Natural killer cell (primary cell): ENCODE measurements around the gene CLASP1. TPM values are rescaled to one million over a fixed set of nuclear protein-coding genes. Genes with fewer than 3 reads are reported as not detected.

Experiments
- ATAC-seq, 3 donors: fragments of 150-1000 bp in 2 of 3; fragments of 200-7000 bp in 1 of 3; cut with Tn5 transposase; 1 replicate in 1 of 3; 2 replicates in 2 of 3; pipeline ENCODE4 v1.10.0; 2021; ENCODE audit warnings: mild to moderate bottlenecking in 2 of 3, moderate library complexity in 2 of 3
- DNase-seq, 2 donors: peaks; one replicate each; pipeline versions ENCODE4 v3.0.0 to v3.0.0-alpha.2; 2013 to 2021; ENCODE audit warnings: mixed read lengths in 1 of 2
- H3K27ac ChIP-seq: one replicate; pipeline ENCODE4 v1.5.1; 2013; ENCODE audit warnings: mild to moderate bottlenecking, low read length
- H3K27me3 ChIP-seq: one replicate; pipeline ENCODE4 v1.6.1; 2013; ENCODE audit warnings: low read length; ENCODE audit not compliant: control insufficient read depth, insufficient read depth
- H3K36me3 ChIP-seq: one replicate; pipeline ENCODE4 v1.6.1; 2013; ENCODE audit warnings: low read length; ENCODE audit not compliant: control insufficient read depth, insufficient read depth
- H3K4me1 ChIP-seq: one replicate; pipeline ENCODE4 v1.6.1; 2013; ENCODE audit warnings: low read length; ENCODE audit not compliant: control insufficient read depth, insufficient read depth
- H3K4me3 ChIP-seq: one replicate; pipeline ENCODE4 v1.5.1; 2013; ENCODE audit warnings: low read length
- H3K9me3 ChIP-seq: one replicate; pipeline ENCODE4 v1.6.1; 2013; ENCODE audit warnings: low read length; ENCODE audit not compliant: control insufficient read depth, insufficient read depth
- H3K27ac Mint-ChIP-seq, 2 donors: one replicate each; pipeline ENCODE4 v1.8.0; 2022; ENCODE audit warnings: mild to moderate bottlenecking in 2 of 2, mixed read lengths in 2 of 2, moderate library complexity in 1 of 2
- H3K27me3 Mint-ChIP-seq, 2 donors: one replicate each; pipeline ENCODE4 v1.8.0; 2022; ENCODE audit warnings: low read depth in 2 of 2, mixed read lengths in 2 of 2
- H3K36me3 Mint-ChIP-seq: one replicate; pipeline ENCODE4 v1.8.0; 2022; ENCODE audit warnings: mixed read lengths
- H3K4me1 Mint-ChIP-seq, 2 donors: one replicate each; pipeline ENCODE4 v1.8.0; 2022; ENCODE audit warnings: mixed read lengths in 2 of 2
- H3K4me3 Mint-ChIP-seq: one replicate; pipeline ENCODE4 v1.8.0; 2022; ENCODE audit warnings: mild to moderate bottlenecking, moderate library complexity, mixed read lengths
- H3K9me3 Mint-ChIP-seq, 2 donors: one replicate each; pipeline ENCODE4 v1.8.0; 2022; ENCODE audit warnings: mixed read lengths in 2 of 2
- WGBS: methylation state at CpG from one replicate; pipeline ENCODE4 v1.1.7; 2013; ENCODE audit warnings: missing lambda C conversion rate; ENCODE audit not compliant: insufficient coverage; 5-methylcytosine and 5-hydroxymethylcytosine counted together
- intact Hi-C: fragments of 100-400 bp; cut with micrococcal nuclease; formaldehyde crosslinking; loops from one replicate; pipeline ENCODE4 v1.14.2; 2022
- total RNA-seq, 4 donors: library from RNA; stranded (reverse); fragments of 120-200 nt in 1 of 4; gene quantifications; one replicate each; pipeline versions ENCODE4 v1.2.3 to v1.2.4, GENCODE V29; 2013 to 2022
- TF ChIP-seq, protein P1 (sequence below): fragments of 200-600 bp; IDR thresholded peaks from one replicate; pipeline ENCODE4 v1.8.0; 2022; ENCODE audit warnings: antibody characterized with exemption

The CLASP1 gene
- total RNA-seq, 3 donors from 2014 or later (not counting 1 experiment from before 2014, with no cell fraction given) = 125 to 142 (median 127) TPM

- Histone ChIP-seq H3K27ac (no peak overlapping the region), H3K4me1 (no peaks in the 10 kb centered on the region), H3K27me3 (no peaks in the 10 kb centered on the region), H3K9me3 (no peaks in the 10 kb centered on the region), H3K4me3 (no peak overlapping the region), H3K36me3 (no peaks in the 10 kb centered on the region)
- H3K36me3 Mint-ChIP-seq = no peaks in the 10 kb centered on the region
- TF ChIP-seq, protein P1, sequence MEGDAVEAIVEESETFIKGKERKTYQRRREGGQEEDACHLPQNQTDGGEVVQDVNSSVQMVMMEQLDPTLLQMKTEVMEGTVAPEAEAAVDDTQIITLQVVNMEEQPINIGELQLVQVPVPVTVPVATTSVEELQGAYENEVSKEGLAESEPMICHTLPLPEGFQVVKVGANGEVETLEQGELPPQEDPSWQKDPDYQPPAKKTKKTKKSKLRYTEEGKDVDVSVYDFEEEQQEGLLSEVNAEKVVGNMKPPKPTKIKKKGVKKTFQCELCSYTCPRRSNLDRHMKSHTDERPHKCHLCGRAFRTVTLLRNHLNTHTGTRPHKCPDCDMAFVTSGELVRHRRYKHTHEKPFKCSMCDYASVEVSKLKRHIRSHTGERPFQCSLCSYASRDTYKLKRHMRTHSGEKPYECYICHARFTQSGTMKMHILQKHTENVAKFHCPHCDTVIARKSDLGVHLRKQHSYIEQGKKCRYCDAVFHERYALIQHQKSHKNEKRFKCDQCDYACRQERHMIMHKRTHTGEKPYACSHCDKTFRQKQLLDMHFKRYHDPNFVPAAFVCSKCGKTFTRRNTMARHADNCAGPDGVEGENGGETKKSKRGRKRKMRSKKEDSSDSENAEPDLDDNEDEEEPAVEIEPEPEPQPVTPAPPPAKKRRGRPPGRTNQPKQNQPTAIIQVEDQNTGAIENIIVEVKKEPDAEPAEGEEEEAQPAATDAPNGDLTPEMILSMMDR = no peak
- H3K27me3 Mint-ChIP-seq = no peaks in the 10 kb centered on the region
- intact Hi-C loops = no loop called here
- H3K4me3 Mint-ChIP-seq = no peak overlapping the region
- WGBS = 92% methylated on average over 3 of the region's 3 CpGs
- DNase-seq = no peak
- no peaks in the 10 kb centered on the region for H3K9me3 Mint-ChIP-seq
- peak overlapping the region in 1 of 2 donors; percentile 13 for H3K27ac Mint-ChIP-seq
- no peak for ATAC-seq
- peaks cover 18 to 30% of the 10 kb centered on the region in 2 donors for H3K4me1 Mint-ChIP-seq
Measured at GRCh38 chr2:121625953-121626352, 23.3 kb downstream of the CLASP1 start.

DNA sequence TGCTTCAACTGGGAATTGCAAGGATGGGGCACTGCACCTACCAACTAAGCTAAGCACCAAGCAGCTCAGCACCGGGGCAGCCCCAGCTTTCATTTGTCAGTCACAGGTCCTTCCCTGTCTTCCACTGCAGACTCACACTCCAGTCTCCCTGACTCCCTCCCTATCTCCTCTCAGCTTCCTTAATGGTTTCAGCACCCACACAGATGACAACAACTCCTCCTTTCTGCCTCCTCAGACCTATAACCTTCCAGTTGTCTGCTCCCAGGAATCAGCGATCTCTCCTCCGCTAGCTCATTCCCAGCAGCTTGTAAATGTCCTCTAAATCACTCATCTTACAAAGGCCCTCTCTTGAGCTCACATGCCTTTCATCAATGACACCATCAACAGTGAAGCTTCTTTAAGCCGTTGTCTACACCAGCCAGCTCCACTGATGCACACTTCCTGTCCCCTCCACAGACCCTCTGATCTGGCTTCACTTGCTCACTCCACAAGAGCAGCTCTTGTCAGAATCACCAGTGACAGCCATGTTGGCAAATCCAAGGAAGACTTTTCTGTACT is 32.1 kb downstream of the CLASP1 start:
- Mint-ChIP-seq H3K9me3 (no peaks in the 10 kb centered on the region), H3K4me3 (no peak overlapping the region), H3K27me3 (no peaks in the 10 kb centered on the region), H3K27ac (no peak overlapping the region), H3K36me3 (no peaks in the 10 kb centered on the region), H3K4me1 (peaks cover 5 to 10% of the 10 kb centered on the region in 2 donors)
- H3K4me3 ChIP-seq = no peak overlapping the region
- DNase-seq = peak in 1 of 2 donors; percentile 26
- no peaks in the 10 kb centered on the region for H3K27me3 ChIP-seq
- intact Hi-C loops = no loop called here
- WGBS = 56% methylated on average over 4 of the region's 4 CpGs
- no peaks in the 10 kb centered on the region for H3K9me3 ChIP-seq
- peaks cover 7% of the 10 kb centered on the region for H3K36me3 ChIP-seq
- H3K4me1 ChIP-seq = peaks cover 9% of the 10 kb centered on the region
- TF ChIP-seq, protein P1 = no peak
- peak; percentile 50 to 61 (median 55) for ATAC-seq
- peak overlapping the region; percentile 16 for H3K27ac ChIP-seq

GRCh38 chr2:121613774-121614173 is 35.5 kb downstream of the CLASP1 start:
- H3K4me1 Mint-ChIP-seq = peaks cover 10 to 11% of the 10 kb centered on the region in 2 donors
- Histone ChIP-seq H3K4me3 (no peak overlapping the region), H3K4me1 (peaks cover 9% of the 10 kb centered on the region), H3K36me3 (peaks cover 7% of the 10 kb centered on the region), H3K9me3 (peaks cover 18% of the 10 kb centered on the region), H3K27me3 (no peaks in the 10 kb centered on the region), H3K27ac (no peak overlapping the region)
- intact Hi-C loops = no loop called here
- 95% methylated on average over 1 of the region's 1 CpG for WGBS
- no peaks in the 10 kb centered on the region for H3K36me3 Mint-ChIP-seq
- no peak overlapping the region for H3K27ac Mint-ChIP-seq
- TF ChIP-seq, protein P1 = no peak
- no peak for DNase-seq
- H3K27me3 Mint-ChIP-seq = no peaks in the 10 kb centered on the region
- H3K9me3 Mint-ChIP-seq = no peaks in the 10 kb centered on the region
- no peak overlapping the region for H3K4me3 Mint-ChIP-seq
- no peak for ATAC-seq

DNA sequence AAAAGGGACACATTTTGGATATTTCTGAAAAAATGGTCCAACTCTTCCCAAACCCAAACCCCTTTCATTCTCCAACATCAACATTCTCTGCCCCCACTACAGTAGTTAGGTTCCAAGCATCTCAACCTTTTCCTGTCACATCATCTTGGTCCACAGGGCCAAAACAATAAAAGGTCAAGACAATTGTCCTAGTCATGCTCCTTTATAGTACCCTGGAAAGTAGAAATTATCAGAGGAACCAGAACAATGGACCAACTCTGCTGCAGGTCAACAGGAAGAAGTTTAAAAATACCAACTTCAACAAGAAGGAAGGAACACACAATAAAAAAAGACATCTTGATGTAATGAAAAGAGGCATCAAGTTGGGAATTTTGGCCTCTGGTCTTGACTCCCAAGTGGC is 36.1 kb downstream of the CLASP1 start:
- Mint-ChIP-seq H3K27ac (no peak overlapping the region), H3K36me3 (no peaks in the 10 kb centered on the region), H3K27me3 (no peaks in the 10 kb centered on the region), H3K9me3 (no peaks in the 10 kb centered on the region), H3K4me3 (no peak overlapping the region), H3K4me1 (peaks cover 11 to 12% of the 10 kb centered on the region in 2 donors)
- DNase-seq = no peak
- no peak overlapping the region for H3K4me3 ChIP-seq
- peaks cover 7% of the 10 kb centered on the region for H3K36me3 ChIP-seq
- H3K27ac ChIP-seq = no peak overlapping the region
- TF ChIP-seq, protein P1 = no peak
- no peaks in the 10 kb centered on the region for H3K27me3 ChIP-seq
- H3K9me3 ChIP-seq = peaks cover 18% of the 10 kb centered on the region
- no peak for ATAC-seq
- peaks cover 9% of the 10 kb centered on the region for H3K4me1 ChIP-seq
- intact Hi-C loops = no loop called here
